ENCODE results near the gene LRRC74A. TPM values are rescaled to one million over a fixed set of nuclear protein-coding genes. Genes with fewer than 3 reads are reported as not detected.

Gene LRRC74A
- total and polyA plus RNA-seq, 8 donors = 0.07 TPM; not detected in 7

DNA sequence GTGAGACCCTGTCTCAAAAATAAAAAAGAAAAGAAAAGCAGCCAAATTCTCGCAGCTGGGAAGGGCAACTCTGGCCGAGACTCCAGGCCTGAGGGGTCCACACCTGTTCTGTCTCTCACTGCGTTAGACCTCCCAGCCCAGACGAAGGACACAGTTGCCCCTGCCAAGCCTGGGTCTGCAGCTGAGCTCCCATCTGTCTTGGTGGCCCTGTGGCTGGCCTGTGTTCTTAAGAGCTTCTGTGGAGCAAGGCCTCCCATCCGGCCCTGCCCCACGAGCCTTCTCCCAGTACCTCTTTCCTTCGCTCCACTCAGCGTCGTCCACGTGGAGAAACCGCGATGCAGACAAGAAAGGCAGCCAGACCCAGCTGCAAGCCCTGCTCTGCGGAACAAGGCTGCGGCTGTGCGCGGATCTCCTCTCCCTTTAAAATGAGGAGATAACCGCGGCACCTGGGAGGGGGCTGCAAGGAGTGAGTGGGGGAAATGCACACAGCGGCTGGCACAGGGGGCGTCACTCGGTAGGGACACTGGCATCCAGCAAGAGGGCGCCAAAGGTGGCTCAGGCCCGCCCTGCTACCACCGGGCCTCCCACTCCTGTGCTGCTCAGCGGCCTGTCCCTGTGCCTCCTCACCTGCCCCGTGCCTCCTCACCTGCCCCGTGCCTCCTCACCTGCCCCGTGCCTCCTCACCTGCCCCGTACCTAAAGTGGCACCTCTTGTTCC lies 42.4 kb downstream of the LRRC74A start:
- TF ChIP-seq, protein P1, sequence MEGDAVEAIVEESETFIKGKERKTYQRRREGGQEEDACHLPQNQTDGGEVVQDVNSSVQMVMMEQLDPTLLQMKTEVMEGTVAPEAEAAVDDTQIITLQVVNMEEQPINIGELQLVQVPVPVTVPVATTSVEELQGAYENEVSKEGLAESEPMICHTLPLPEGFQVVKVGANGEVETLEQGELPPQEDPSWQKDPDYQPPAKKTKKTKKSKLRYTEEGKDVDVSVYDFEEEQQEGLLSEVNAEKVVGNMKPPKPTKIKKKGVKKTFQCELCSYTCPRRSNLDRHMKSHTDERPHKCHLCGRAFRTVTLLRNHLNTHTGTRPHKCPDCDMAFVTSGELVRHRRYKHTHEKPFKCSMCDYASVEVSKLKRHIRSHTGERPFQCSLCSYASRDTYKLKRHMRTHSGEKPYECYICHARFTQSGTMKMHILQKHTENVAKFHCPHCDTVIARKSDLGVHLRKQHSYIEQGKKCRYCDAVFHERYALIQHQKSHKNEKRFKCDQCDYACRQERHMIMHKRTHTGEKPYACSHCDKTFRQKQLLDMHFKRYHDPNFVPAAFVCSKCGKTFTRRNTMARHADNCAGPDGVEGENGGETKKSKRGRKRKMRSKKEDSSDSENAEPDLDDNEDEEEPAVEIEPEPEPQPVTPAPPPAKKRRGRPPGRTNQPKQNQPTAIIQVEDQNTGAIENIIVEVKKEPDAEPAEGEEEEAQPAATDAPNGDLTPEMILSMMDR (IDR thresholded peaks at IDR 0.05) = no peak
- no peak for ATAC-seq
- FAIRE-seq = no peak
- intact Hi-C loops (cut with DNase I) = no loop called here
- no peaks in the 10 kb centered on the region for H3K36me3 ChIP-seq
- 84 to 85% methylated on average over 29 of the region's 29 CpGs for WGBS, 2 donors
- no peak overlapping the region for H3K27ac ChIP-seq
- H3K4me3 ChIP-seq = no peak overlapping the region
- no peaks in the 10 kb centered on the region for H3K27me3 ChIP-seq
- DNase-seq = peak in 1 of 6 donors; percentile 56
- no peaks in the 10 kb centered on the region for H3K4me1 ChIP-seq
- no peaks in the 10 kb centered on the region for H3K9me3 ChIP-seq

DNA sequence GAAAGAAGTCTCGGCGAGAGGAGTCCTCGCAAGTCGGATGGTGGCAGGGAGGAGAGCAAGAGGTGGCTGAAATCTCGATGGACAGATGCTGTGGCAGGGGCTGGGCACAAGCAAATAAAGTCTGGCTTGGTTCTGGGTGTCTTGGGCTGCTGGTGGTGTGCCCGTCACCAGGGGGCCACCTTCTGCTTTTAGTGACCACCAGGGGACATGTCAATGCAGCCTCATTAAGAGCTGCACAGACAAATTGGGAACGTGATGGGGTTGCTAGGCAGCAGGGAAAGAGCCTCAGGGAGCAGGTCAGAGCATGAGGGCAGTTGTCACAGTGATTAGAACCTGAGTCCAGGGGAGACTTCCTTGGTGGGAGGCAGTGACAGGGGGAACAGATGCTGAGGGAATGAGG lies 44.0 kb downstream of the LRRC74A start:
- TF ChIP-seq, protein P1 (IDR thresholded peaks at IDR 0.05) = no peak
- Histone ChIP-seq H3K9me3 (no peaks in the 10 kb centered on the region), H3K4me3 (no peak overlapping the region), H3K27ac (no peak overlapping the region), H3K4me1 (no peaks in the 10 kb centered on the region), H3K36me3 (no peaks in the 10 kb centered on the region), H3K27me3 (no peaks in the 10 kb centered on the region)
- no peak for DNase-seq
- 60 to 73% methylated on average over 7 of the region's 7 CpGs for WGBS, 2 donors
- no peak for ATAC-seq
- no peak for FAIRE-seq
- intact Hi-C loops (cut with DNase I) = no loop called here

DNA sequence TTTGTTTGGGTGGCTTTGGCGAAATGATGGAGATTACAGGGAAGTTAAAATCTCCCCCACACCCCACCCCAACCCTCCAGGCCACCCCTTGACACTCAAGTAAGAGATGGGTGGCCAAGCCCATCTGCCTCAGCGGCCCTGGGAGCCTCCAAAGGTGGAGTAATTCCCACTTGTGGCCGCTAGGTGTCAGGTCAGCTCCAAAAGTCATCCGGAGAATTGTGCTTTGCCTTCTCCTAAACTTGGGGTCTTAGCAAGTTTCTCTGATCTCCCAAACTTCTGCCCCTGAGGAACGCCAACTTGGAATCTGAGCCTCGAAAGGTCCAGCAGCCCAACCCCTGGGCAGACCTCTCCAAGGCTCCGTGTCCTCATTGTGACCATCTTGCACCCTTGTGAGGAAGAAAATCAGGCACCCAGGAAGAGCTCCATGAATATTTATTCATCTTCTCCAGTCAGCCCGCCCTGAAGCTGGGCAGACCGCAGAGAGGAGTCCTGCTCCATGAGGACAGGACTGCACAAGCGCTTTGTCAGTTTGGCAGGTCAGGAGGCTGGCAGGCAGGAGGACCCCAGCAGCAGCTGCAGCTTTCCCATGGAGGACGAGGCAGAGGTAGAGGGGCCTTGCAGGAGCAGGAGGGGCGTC lies 46.7 kb downstream of the LRRC74A start:
- TF ChIP-seq, protein P1 (IDR thresholded peaks at IDR 0.05) = peak; percentile 67 to 92 (median 86)
- Histone ChIP-seq H3K27ac (no peak overlapping the region), H3K4me1 (no peaks in the 10 kb centered on the region), H3K36me3 (no peaks in the 10 kb centered on the region), H3K9me3 (no peaks in the 10 kb centered on the region), H3K4me3 (no peak overlapping the region), H3K27me3 (no peaks in the 10 kb centered on the region)
- FAIRE-seq (no peak), ATAC-seq (peak; percentile 46 to 84 (median 72)), DNase-seq (peak; percentile 29 to 79 (median 62))
- intact Hi-C loops (cut with DNase I) = loop anchor here in 1 of 3 donors (2.0 kb wide), 1 partner anchor 196 kb away; no protein-coding TSS in a partner anchor
- WGBS, 2 donors = 18% methylated on average over 12 of the region's 12 CpGs

DNA sequence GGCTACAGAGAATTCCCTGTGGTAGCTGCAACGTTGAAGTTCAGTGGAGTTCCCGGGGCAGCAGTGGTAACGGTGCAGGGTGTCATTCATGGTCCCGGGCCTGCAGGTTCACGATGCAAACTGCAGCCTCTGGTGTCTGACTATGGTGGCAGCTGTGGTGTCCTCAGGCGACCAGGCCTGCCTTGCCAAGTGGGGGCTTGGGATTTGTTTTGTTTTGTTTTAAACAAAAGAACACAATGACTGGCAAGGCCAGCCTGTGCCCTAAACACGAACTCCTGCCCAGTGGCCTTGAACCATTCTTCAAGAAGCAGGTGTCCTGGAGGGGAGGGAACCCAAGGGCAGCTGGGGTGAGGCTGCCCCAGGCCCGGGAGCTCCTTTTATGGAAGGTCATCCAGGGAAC lies 48.5 kb downstream of the LRRC74A start:
- ATAC-seq = no peak
- H3K27ac ChIP-seq = no peak overlapping the region

More for the DNA sequence above, 48.5 kb downstream of the LRRC74A start:
- TF ChIP-seq, protein P1 (IDR thresholded peaks at IDR 0.05) = no peak
- H3K27me3 ChIP-seq = no peaks in the 10 kb centered on the region
- FAIRE-seq (no peak), DNase-seq (no peak)
- H3K9me3 ChIP-seq = no peaks in the 10 kb centered on the region
- no peaks in the 10 kb centered on the region for H3K4me1 ChIP-seq
- intact Hi-C loops (cut with DNase I) = loop anchor here in 1 of 3 donors (5.0 kb wide), 1 partner anchor 198 kb away; no protein-coding TSS in a partner anchor
- 61 to 67% methylated on average over 8 of the region's 8 CpGs for WGBS, 2 donors
- H3K4me3 ChIP-seq = no peak overlapping the region
- no peaks in the 10 kb centered on the region for H3K36me3 ChIP-seq

All from pancreas (tissue), 10 donors.